ENCODE results near the gene SMARCAD1. TPM values are rescaled to one million over a fixed set of nuclear protein-coding genes. Genes with fewer than 3 reads are reported as not detected.

The SMARCAD1 gene
- total RNA-seq, 6 experiments from 2014 or later, result 7.2 to 10.4 (median 9.6) TPM

DNA sequence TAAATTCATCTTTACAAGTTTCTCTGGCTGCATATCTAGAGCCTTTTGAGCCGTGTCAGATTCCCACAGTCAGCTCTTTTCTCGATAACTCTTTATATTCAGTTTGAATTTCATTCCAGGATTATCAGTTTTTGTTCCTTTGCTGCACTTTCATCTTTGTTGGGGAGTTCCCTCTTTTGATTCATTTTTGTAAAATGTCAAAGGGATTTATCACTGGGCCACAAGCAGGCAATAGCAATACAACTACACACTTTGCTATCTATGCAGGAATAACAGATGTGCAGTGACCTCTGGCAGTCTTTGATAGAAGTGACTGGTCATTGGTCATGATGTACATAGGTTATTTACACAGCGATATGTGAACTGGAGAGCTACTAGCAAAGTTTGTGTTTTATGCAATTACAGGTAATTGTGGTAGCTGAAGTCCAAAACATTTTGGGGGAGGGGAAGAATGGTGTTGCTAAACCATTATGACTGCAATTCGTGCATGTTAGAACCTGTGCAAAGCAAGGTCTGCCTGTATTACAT, 91.1 kb downstream of the SMARCAD1 start:
- intact Hi-C loops (cut with DNase I), result no loop called here
- Histone ChIP-seq H3K36me3 (no peaks in the 10 kb centered on the region), H3K4me3 (no peak overlapping the region), H3K9me3 (no peaks in the 10 kb centered on the region), H3K4me1 (peaks cover 0 to 6% (median 3%) of the 10 kb centered on the region in 4 donors), H3K27ac (peak overlapping the region in 1 of 3 donors; percentile 30), H3K27me3 (no peaks in the 10 kb centered on the region)
- ATAC-seq (peak; percentile 99 to 100 (median 100)), DNase-seq (no peak)
- 25% methylated on average over 4 of the region's 4 CpGs for WGBS (ENCODE audit: insufficient coverage, low coverage, low lambda C conversion rate, missing lambda C conversion rate)
- TF ChIP-seq, protein P1, sequence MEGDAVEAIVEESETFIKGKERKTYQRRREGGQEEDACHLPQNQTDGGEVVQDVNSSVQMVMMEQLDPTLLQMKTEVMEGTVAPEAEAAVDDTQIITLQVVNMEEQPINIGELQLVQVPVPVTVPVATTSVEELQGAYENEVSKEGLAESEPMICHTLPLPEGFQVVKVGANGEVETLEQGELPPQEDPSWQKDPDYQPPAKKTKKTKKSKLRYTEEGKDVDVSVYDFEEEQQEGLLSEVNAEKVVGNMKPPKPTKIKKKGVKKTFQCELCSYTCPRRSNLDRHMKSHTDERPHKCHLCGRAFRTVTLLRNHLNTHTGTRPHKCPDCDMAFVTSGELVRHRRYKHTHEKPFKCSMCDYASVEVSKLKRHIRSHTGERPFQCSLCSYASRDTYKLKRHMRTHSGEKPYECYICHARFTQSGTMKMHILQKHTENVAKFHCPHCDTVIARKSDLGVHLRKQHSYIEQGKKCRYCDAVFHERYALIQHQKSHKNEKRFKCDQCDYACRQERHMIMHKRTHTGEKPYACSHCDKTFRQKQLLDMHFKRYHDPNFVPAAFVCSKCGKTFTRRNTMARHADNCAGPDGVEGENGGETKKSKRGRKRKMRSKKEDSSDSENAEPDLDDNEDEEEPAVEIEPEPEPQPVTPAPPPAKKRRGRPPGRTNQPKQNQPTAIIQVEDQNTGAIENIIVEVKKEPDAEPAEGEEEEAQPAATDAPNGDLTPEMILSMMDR (IDR thresholded peaks at IDR 0.05), result peak in 1 of 4 donors; percentile 13
- TF ChIP-seq POLR2A (IDR thresholded peaks at IDR 0.05), result no peak

DNA sequence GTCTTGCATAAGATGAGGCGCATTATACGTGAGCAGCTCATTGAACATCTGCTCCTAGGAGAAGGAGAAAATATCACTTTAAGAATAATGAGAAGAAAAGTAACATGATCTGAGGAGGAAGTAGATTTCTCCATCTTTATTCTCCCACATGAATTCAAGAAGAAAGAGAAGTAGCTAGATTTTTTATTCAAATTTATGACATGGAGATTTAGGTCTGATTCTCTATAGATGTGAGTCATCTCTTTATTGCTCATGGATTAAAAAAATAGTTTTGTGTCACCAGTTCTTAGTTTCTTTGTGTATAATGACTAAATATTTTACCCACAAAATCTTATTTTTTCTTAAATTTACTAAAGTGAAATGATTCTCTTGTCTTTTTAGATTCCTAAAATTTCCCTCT, 94.5 kb downstream of the SMARCAD1 start:
- DNase-seq (no peak), ATAC-seq (no peak)
- Histone ChIP-seq H3K27ac (no peak overlapping the region), H3K9me3 (no peaks in the 10 kb centered on the region), H3K36me3 (no peaks in the 10 kb centered on the region), H3K4me3 (no peak overlapping the region), H3K27me3 (no peaks in the 10 kb centered on the region), H3K4me1 (peaks cover 0 to 6% (median 3%) of the 10 kb centered on the region in 4 donors)
- intact Hi-C loops (cut with DNase I), result loop anchor here in 1 of 2 donors (10.0 kb wide), 2 partner anchors 93 to 293 kb away; no protein-coding TSS in a partner anchor
- WGBS (ENCODE audit: insufficient coverage, low coverage, low lambda C conversion rate, missing lambda C conversion rate), result 100% methylated on average over 2 of the region's 2 CpGs
- TF ChIP-seq POLR2A (IDR thresholded peaks at IDR 0.05), result no peak
- TF ChIP-seq, protein P1 (IDR thresholded peaks at IDR 0.05), result no peak

- no peak for DNase-seq
- ATAC-seq, result peak; percentile 64 to 75 (median 70)
- TF ChIP-seq, protein P1 (IDR thresholded peaks at IDR 0.05), result peak; percentile 59 to 74 (median 72)
- no peak for TF ChIP-seq POLR2A (IDR thresholded peaks at IDR 0.05)
Measured at GRCh38 chr4:94304365-94304971, 96.8 kb downstream of the SMARCAD1 start.

GRCh38 chr4:94305466-94306225, 98.0 kb downstream of the SMARCAD1 start:
- DNase-seq (no peak), ATAC-seq (no peak)
- Histone ChIP-seq H3K4me1 (no peaks in the 10 kb centered on the region), H3K36me3 (no peaks in the 10 kb centered on the region), H3K27me3 (no peaks in the 10 kb centered on the region), H3K27ac (no peak overlapping the region), H3K4me3 (no peak overlapping the region), H3K9me3 (no peaks in the 10 kb centered on the region)
- 79% methylated on average over 5 of the region's 5 CpGs for WGBS (ENCODE audit: insufficient coverage, low coverage, low lambda C conversion rate, missing lambda C conversion rate)
- TF ChIP-seq, protein P1 (IDR thresholded peaks at IDR 0.05), result no peak
- no peak for TF ChIP-seq POLR2A (IDR thresholded peaks at IDR 0.05)
- intact Hi-C loops (cut with DNase I), result loop anchor here in 1 of 2 donors (10.0 kb wide), 2 partner anchors 89 to 289 kb away; no protein-coding TSS in a partner anchor

More at GRCh38 chr4:94304365-94304971, 96.8 kb downstream of the SMARCAD1 start:
- Histone ChIP-seq H3K27ac (no peak overlapping the region), H3K27me3 (no peaks in the 10 kb centered on the region), H3K4me3 (no peak overlapping the region), H3K4me1 (peaks cover 0 to 1% (median 0%) of the 10 kb centered on the region in 4 donors), H3K9me3 (no peaks in the 10 kb centered on the region), H3K36me3 (no peaks in the 10 kb centered on the region)
- WGBS (ENCODE audit: insufficient coverage, low coverage, low lambda C conversion rate, missing lambda C conversion rate), result 42% methylated on average over 2 of the region's 2 CpGs
- intact Hi-C loops (cut with DNase I), result loop anchor here in 1 of 2 donors (10.0 kb wide), 2 partner anchors 90 to 290 kb away; no protein-coding TSS in a partner anchor

Measured in right lobe of liver (tissue), 6 donors.